HG02973 (cell line): ENCODE data around the gene GSTCD.
A peak's percentile ranks its signal among the peaks of the same experiment; 100 is the strongest.
"Not testable (repeated sequence)": the region's sequence is repeated elsewhere in the genome, so short reads cannot be mapped to it uniquely, and the experiment has no call there.

Experiments used
- ATAC-seq: cut with Tn5 transposase; IDR thresholded peaks from one replicate; pipeline ENCODE4 v1.9.1; 2021; ENCODE audit warnings: moderate library complexity; ENCODE audit not compliant: unreplicated experiment

The GSTCD gene

GRCh38 chr4:105708181-105709080 is at the start of gene GSTCD, which contains the start of gene INTS12:
TSS of gene GSTCD (plus strand) at chr4:105708784. CDS start at chr4:105717614, 8,830 bp downstream.
TSS of gene INTS12 (minus strand) at chr4:105708689. CDS start at chr4:105700005, 8,684 bp downstream.
- peak; percentile 80 for ATAC-seq

GRCh38 chr4:105659190-105659589 is 49.4 kb upstream of the GSTCD start:
- ATAC-seq: no peak

GRCh38 chr4:105661028-105661427 is 47.6 kb upstream of the GSTCD start:
- no peak for ATAC-seq

GRCh38 chr4:105662935-105663675 is 45.5 kb upstream of the GSTCD start:
- ATAC-seq: no peak

GRCh38 chr4:105666693-105667092 is 41.9 kb upstream of the GSTCD start:
- no peak for ATAC-seq

GRCh38 chr4:105670684-105671083 is 37.9 kb upstream of the GSTCD start:
- ATAC-seq: no peak

GRCh38 chr4:105671301-105671700 is 37.3 kb upstream of the GSTCD start:
- ATAC-seq: no peak

GRCh38 chr4:105674011-105674410 is 34.6 kb upstream of the GSTCD start:
- ATAC-seq: no peak

GRCh38 chr4:105677709-105678108 is 30.9 kb upstream of the GSTCD start:
- ATAC-seq: no peak

GRCh38 chr4:105679186-105679585 is 29.4 kb upstream of the GSTCD start:
- ATAC-seq: no peak

- no peak for ATAC-seq
These were observed 25.5 kb upstream of the GSTCD start for GRCh38 chr4:105683038-105683437.

- no peak for ATAC-seq
These were observed 22.0 kb upstream of the GSTCD start for GRCh38 chr4:105686571-105686970.

GRCh38 chr4:105694812-105695211 is 13.8 kb upstream of the GSTCD start:
- ATAC-seq: not testable (repeated sequence)

- ATAC-seq: not testable (repeated sequence)
These were observed 12.8 kb upstream of the GSTCD start for GRCh38 chr4:105695832-105696231.

GRCh38 chr4:105698607-105699006 is 10.0 kb upstream of the GSTCD start:
- no peak for ATAC-seq

GRCh38 chr4:105707782-105708180 is 803 bp upstream of the GSTCD start:
- no peak for ATAC-seq

- peak; percentile 42 for ATAC-seq
These were observed 482 bp downstream of the GSTCD start for GRCh38 chr4:105709081-105709450.

GRCh38 chr4:105710012-105710600 is 1.5 kb downstream of the GSTCD start:
- ATAC-seq: no peak

- no peak for ATAC-seq
These were observed 2.1 kb downstream of the GSTCD start for GRCh38 chr4:105710678-105711077.

GRCh38 chr4:105712766-105713165 is 4.2 kb downstream of the GSTCD start:
- ATAC-seq: no peak

GRCh38 chr4:105714071-105714521 is 5.5 kb downstream of the GSTCD start:
- ATAC-seq: peak; percentile 50
